Stimulated activated CD4-positive, alpha-beta T cell treated with anti-CD3 and anti-CD28 coated beads, TNF-alpha, amount 100 ng/mL, for 1 hour (primary cell): ENCODE measurements around the gene OR51D1.

Source experiments
- DNase-seq, 3 donors: peaks; one replicate each; pipeline ENCODE4 v3.0.0-alpha.2; 2020; ENCODE audit warnings: low read depth in 3 of 3, low spot score in 1 of 3

Gene OR51D1, protein sequence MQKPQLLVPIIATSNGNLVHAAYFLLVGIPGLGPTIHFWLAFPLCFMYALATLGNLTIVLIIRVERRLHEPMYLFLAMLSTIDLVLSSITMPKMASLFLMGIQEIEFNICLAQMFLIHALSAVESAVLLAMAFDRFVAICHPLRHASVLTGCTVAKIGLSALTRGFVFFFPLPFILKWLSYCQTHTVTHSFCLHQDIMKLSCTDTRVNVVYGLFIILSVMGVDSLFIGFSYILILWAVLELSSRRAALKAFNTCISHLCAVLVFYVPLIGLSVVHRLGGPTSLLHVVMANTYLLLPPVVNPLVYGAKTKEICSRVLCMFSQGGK

DNA sequence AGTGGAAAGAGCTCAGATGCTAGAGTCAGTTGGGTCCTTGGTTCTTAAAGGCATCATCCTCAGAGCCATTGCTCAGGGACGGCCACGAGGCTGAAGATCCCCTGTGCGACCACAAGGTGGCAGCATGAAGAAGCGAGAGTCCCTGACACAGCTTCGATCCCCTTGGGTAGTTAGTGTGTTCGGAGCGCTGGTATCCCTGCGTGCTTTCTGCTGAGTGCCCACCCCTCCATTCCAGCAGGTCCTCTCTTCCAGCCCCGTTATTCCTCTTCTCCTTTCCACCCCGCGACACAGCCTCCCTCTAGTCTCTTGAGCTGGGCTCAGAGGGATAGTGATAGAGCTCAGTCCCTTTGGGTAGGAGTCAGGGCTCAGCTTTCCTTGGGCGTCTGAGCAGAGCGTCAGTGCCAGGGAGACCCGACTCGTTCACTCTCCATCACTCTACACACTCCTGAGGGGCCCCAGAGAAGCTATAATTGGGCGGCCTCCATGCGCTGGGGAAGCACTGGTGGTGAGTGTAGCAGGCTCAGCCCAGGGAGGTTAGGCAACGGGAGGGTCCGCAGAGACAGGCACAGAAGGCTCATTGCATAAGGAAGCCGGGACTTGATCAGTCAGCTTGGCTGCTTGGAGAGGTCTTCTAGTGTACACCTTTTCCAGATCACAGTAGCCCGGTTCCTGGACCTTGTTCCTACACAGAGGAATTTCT is at the start of gene OR51D1:
OR51D1 (plus strand) TSS at position 516 of the 700 bp plus-strand sequence. CDS start 2,314 bp downstream, outside the sequence.
- DNase-seq: peak; percentile 21 to 54 (median 30)

DNA sequence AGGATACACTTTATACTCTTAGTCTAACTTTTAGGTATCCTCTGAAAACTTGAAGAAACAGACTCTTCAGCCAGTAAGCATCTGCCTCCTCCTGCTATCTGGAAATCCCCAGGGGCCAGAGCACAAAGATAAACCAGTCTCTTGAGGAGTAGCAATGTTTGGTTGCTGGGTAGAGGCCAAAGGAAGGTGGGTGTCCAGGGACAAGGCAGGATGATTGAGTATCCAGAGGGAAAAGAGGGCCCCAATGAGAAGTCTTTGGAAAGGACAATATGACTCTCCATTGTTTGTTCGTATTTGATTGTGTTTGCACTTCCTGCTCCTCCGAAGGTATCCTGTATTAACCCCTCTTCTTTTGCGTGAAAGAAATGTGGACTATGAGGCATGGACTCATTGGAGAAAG is 48.3 kb upstream of the OR51D1 start:
- no peak for DNase-seq

DNA sequence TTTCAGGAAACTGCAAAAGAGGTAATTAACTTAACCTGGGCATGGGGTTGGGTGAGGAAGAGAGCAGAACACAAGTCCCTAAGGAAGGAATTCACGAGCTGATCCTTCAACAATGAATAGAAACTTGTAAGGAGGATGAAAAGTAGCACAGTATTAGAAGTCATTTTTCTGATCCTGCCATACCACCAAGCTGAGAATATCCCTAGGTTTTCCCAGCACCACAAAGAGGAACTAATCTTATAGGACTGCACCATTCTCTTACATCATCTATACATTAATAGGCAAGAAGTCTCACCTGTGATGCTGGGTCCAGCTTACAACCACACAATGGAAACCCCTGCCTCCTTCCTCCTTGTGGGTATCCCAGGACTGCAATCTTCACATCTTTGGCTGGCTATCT is 43.5 kb upstream of the OR51D1 start, which contains the start of gene OR52I1:
OR52I1 (plus strand) TSS at position 301 of the 400 bp plus-strand sequence; CDS start at position 301, 0 bp downstream.
- no peak for DNase-seq

DNA sequence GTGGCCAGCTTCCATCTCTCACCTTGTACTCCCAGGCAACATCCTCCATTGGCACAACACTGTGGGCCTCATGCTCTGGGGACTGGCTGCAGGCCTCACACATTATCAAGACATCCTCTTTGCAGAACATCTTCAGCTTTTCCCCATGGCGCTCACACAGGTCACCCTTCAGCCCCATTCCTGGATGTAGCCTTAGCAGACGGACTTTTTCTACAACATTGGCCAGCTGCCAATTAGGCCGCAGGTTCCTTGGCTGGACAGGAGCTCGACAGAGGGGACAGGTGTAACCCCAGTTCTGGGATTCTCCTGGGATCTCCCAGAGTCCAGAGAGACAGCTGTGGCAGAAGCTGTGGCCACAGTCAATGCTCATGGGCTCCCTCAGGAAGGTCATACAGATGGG is 32.2 kb upstream of the OR51D1 start:
- DNase-seq: no peak

DNA sequence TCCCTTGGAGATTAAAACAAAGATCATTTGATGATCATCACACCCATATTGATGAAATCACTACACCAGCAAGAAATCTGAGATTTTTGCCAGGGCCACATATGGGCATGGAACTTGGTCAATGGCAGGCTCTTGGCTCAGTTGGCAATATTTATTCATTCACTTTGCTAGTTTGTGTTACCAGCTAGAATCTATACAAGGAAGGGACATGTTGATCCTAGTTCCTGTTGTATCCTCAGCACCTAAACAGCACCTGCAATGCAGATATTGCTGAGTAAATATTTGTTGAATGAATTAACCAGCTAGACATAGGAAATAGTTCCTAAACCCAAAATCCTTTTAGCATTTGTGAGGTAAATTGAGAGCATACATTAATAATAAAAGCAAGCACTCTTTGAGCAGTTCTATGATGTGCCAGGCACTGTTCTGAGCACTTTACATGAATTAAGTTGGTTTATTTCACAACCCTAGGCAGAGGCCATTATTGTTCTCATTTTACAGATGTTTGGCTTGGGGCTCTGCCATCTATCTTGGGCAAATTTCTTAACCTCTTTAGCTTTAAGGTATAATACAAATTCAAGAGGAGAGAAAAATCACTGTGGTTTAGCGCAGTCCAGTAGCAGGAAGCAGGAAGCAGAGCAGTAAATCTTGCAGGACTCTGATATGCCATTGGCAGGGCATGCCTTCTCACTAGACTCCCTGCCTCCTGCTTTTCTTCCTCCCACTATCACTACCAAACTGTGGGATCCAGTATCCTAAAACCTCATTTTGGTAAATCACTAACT is 30.9 kb upstream of the OR51D1 start:
- DNase-seq: no peak

DNA sequence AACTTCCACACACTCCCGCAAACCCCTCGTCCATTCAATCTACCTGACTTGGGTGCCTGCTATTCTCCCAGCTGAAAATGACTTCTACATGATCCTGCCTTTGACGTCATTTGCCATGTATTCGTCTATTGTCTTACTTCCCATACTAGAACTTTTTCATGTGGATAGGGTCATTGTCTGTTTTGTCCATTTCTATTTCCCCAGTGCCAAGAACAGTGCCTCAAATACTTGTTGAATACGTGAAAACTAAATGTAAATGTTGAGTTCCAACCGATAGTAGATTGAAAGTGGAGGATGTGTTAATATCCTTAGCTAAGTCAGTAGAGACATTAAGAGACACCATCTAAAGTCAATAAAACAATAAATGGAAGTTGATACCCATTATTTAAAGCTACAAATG is 30.2 kb upstream of the OR51D1 start:
- no peak for DNase-seq

DNA sequence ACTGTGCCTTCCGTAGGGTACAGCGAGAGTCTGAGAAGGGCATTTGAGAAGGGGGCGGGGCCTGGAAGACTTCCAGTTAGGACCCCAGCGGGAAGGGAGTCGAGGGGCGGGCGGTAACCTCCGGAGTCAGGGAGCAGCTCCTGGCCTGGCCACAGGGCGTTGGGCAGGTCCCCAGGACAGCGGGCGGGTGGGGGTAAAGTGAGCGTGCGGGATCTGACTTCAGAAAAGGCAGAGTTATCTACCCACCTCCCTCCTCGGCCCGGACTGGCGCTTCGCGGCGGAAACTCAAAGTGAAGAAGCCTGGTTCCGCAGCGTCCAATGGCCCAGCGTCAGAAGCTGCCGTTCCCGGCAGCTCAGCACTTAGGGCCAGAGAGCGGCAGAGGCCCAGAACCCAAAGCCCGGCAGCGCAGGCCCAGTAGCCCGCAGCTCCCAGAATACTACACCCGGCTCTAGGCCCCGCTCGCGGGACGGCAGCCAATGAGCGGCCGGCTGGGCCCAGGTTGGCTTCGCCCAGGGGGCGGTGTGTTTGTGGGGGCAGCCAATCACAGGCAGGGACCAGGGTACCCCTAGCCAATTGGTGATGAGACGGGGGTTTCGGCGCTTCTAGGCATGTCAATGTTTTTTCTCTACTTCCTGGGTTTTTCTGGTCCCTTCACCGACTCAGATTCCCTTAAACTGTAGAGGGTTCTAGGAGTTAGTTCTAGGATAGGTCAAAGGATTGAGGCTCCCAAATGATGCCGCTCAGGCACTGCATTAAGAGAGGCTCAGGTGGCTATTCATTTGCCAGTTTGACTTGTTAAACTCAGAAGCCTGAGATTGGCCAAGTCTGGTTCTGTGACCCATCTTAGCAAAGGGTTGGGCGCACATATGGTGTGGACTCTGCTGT is 29.3 kb upstream of the OR51D1 start, which contains the start of gene TRIM68:
TRIM68 (minus strand) TSS at position 451 of the 886 bp plus-strand sequence. CDS start 2,727 bp downstream, outside the sequence.
- DNase-seq: peak; percentile 83 to 88 (median 86)

DNA sequence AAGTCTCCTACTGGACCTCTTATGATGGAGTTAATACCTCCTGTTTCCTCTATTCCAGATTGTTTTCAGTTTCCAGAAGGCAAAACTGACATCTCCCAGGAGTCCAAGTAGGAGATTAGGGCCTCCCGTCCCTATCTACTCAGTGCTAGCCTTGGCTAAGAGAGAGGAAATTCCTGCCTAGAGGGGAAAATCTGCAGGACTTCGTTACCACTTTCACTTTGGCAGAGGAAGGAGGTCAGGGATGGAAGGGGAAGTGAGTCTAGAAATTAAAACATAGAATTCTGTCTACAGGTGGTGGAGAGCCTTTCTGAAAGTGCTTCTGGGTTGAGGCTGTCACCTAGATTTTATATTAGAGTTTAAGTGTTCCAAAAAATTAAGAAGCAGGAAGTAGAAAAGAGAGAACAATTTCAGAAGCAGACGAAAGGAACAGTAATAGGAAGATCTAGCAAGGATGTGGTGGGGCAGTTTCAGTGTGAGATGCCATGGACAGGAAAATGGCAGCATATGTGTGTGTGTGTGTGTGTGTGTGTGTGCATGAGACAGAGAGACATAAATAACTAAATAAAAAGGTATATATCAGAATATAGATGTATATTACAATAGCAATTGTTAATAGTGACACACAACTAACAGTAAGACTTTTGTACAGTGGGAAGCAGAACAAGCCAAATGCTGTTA is 26.9 kb upstream of the OR51D1 start:
- no peak for DNase-seq

DNA sequence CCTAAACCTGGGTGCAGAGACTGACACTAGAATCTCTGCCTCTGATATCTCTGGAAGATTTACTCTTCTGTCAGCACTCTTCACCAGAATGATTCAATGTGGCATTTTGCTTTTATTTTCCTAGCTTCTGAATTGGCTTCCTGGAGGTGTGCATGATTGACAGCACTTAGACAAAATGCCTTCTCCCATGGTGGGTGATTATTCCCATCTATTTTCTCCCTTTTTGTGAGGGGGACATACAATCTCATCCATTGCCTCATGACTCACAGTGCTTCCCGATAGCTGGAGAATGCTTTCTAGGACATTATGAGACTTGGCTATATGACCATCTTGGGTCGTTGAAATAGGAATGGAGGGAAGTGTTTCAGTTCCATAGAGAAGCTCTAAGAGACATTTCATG is 25.3 kb upstream of the OR51D1 start:
- DNase-seq: no peak

DNA sequence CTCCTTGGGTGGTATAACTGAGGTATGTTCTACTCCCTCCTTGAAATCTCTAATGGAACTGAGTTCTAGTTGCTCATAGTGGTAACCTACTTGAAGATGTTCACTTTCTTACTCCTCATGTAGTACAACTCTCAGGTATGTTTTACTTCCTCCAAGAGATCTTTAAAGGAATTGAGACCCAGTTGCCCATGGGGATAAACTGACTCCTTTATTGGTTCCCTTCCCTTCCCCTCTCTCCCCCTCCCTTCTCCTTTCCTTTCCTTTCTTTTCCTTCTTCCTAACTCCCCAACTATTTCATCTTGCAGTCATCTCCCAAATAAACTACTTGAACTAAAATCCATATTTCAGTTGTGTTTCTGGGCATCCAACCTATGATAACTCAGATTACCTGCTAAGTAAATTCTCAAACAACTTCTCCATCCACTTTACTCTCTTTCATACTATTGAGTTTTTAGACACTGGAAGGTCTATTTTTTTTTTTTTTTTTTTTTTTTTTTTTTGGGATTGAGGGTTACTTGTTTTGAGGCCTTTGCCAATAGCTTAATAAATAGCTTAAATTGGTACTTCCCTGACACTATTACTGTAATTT is 21.3 kb upstream of the OR51D1 start:
- no peak for DNase-seq

DNA sequence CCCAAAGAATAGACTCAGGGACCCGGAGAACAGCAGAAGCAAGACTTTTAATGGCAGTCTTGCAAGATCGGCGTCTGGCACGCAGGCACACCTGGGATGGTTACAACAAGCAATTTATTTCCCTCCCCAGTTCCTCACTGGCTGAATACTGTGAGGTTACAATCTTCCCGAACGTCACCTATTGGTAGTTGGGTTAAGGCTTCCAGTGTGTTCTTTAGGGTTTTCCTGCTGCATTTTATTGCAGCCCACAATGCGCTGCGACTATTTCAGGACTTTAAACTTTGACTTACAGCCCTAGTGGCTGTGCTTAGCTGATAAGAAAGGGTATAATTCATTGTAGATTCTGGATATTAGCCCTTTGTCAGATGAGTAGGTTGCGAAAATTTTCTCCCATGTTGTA is 17.8 kb upstream of the OR51D1 start:
- DNase-seq: no peak

DNA sequence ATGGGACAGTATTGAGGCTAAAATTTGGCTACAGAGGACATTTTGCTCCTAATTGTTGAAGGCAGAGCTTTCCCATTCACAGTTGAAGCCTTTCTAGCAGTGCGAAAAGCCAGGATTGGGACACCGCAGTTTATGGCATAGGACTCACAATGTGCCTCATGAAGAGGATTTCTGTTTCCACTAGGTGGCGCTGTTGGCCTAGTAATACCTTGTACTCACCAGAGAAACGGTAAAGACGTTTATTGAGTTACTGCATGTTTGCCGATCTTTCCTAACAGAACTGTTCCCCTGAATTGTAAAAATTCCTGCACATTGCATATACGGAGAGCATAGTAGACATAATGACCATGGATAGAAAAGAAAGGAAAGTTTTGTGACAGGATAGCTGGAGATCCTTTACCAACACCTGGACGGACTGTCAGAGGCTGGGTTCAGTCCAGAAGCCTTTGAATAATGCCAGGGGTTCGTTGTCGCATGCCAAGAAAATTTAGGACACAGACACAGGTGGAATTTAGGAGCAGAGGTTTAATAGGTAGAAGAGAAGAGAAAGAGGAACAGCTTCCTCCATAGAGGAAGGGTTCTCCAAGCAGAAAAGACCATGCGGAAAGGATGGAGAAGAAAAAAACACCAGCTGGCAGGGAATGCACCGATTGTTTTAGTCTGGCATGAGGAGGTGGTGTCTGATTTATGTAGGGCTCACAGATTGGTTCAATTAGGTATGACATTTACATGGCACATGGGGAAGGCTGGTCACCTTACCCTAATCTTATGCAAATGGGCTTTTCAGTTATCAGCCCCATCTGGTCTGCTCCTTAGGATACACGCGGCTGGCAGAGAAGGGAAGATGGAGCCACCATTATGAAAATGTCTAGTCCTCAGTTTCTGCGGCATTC is 10.8 kb upstream of the OR51D1 start:
- DNase-seq: no peak

DNA sequence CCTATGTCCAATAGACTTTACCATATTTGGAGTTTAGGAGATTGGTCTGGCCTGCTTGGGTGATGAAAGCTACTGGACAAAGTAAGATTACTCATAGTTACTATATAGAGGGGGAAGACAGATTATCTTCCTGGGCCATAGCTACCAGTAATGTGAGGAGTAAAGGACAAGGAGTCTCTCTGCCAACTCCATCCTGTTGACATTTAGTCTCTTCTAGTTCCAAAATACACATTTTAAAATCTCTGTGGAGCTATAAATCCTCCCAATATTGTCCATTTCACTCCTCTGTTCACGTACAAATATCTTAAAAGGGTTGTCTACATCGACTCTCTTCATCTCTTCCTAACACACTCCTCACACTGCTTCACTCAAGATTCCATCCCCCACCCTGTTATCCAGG is 1.1 kb upstream of the OR51D1 start:
- no peak for DNase-seq

DNA sequence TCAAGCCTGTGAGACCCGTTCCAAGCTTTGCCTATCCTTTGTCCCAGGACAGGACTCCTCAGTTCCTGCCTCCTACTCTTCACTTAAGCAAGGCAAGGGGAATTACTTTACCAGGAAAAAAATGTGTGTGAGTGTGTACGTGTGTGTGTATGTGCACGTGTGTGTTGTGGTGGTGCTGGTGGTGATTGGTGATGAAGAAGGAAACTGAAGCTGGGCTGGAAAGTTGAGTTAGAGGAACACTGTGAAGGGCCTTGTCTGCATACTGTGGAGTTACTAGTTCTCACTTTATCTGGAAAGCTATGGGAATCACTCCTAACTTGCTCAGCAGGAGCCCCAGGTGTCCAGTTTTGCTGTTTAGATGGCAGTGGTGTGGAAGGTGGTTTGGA is 378 bp downstream of the OR51D1 start:
- DNase-seq: no peak

DNA sequence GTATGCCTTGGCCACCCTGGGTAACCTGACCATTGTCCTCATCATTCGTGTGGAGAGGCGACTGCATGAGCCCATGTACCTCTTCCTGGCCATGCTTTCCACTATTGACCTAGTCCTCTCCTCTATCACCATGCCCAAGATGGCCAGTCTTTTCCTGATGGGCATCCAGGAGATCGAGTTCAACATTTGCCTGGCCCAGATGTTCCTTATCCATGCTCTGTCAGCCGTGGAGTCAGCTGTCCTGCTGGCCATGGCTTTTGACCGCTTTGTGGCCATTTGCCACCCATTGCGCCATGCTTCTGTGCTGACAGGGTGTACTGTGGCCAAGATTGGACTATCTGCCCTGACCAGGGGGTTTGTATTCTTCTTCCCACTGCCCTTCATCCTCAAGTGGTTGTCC is 2.7 kb downstream of the OR51D1 start:
- DNase-seq: no peak

DNA sequence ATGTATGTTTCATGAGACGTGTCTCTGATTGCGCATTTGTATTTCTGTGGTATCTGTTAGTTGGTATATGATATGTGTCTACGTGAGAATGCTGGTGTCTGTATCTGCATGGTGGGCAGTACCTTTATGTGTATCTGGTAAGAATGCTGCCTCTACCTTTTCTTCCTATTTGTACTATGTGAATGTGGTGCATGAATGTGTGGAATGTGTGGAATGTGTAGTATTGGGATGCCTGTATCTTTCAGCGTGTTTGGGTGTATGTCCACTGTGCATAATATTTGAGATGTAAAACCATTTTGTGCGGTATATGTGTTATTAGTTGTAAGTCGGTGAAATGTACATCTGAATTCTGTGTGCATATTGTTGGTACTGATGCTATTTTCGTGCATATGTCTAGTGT is 4.2 kb downstream of the OR51D1 start:
- DNase-seq: no peak

DNA sequence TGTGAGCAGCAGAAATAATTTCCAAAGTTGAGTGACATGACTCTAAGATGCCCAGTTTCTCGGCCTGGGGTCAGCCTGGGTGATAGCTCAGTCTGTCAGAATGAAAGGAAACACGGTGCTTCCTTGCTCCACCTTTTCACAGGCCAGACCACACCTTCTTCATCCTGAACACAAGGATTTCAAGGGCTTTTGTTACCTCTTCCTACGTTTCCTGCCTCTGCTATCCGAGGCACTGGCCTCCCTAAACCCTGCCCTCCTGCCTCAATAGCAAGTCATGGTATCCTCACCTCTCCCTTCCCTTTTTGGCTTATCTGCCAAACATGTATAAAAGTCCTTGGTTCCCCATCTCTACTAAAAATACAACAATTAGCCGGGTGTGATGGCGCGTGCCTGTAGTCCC is 4.8 kb downstream of the OR51D1 start:
- DNase-seq: no peak

DNA sequence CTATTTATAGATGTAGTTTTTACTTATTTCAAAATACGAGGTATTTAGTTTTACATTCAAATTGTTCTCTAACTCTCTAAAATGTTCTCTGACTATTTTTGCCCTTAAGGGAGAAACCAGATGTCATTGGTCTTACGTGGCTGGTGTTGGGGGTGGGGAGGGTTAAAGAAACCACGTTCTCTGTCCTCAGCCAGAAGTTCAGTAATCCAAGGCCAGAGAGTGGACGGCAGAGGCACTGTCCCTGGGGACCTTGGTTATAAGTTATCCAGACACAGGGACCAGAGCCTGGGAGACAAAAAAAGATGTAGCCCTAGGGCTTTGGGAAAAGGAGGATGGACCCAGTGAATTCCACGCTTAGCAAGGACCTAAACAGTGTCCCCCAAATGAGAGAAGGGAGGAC is 5.8 kb downstream of the OR51D1 start:
- DNase-seq: no peak

DNA sequence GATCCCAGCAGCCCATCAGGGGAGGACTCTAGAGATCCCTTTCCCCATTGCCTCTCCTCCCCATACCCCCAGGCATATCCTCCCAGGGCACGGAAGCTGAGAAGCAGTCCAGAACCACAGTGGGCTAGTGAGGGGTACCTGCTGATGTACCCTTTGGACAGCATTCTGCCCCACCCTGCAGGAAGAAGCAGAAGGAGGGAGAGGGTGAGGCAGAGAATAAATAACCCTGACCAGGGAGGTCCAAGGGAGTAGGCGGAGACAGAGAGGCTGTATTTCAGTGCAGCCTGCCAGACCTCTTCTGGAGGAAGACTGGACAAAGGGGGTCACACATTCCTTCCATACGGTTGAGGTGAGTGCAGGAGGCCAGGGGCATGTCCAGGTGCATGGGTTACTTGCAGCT is 6.4 kb downstream of the OR51D1 start, which contains the start of gene OR51E1:
OR51E1 (plus strand) TSS at position 301 of the 400 bp plus-strand sequence. CDS start 8,545 bp downstream, outside the sequence.
- no peak for DNase-seq
